Activated CD4-positive, alpha-beta T cell treated with anti-CD3 and anti-CD28 coated beads, Interleukin-2, amount 10 ng/mL, durations not matched to agents 7 days and 5 days (primary cell): Measurements from ENCODE around the gene OR2F2. TPM values are rescaled to one million over a fixed set of nuclear protein-coding genes. Genes with fewer than 3 reads are reported as not detected.

ENCODE experiments used
- CTCF ChIA-PET: fragments of 350-600 bp; sonication (Branson Sonifier 250); formaldehyde crosslinking; loops from one replicate; lab custom pipeline; 2021; ENCODE audit warnings: antibody characterized with exemption; lab: Charles Lee
- POLR2A ChIA-PET: fragments of 350-600 bp; sonication (Branson Sonifier 250); formaldehyde crosslinking; loops from one replicate; lab custom pipeline; 2021; ENCODE audit warnings: antibody characterized with exemption; lab: Charles Lee
- DNase-seq: peaks from one replicate; pipeline ENCODE4 v3.0.0-alpha.2; 2020
- H3K27ac Mint-ChIP-seq: one replicate; pipeline ENCODE4 v1.8.0; 2021; ENCODE audit warnings: mild to moderate bottlenecking, moderate library complexity, mixed read lengths
- H3K27me3 Mint-ChIP-seq: one replicate; pipeline ENCODE4 v1.8.0; 2021; ENCODE audit warnings: mixed read lengths
- H3K36me3 Mint-ChIP-seq: one replicate; pipeline ENCODE4 v1.8.0; 2021; ENCODE audit warnings: low read depth, mixed read lengths
- H3K4me1 Mint-ChIP-seq: one replicate; pipeline ENCODE4 v1.8.0; 2021; ENCODE audit warnings: mixed read lengths
- H3K4me3 Mint-ChIP-seq: one replicate; pipeline ENCODE4 v1.8.0; 2021; ENCODE audit warnings: mild to moderate bottlenecking, moderate library complexity, mixed read lengths
- H3K9me3 Mint-ChIP-seq: one replicate; pipeline ENCODE4 v1.8.0; 2021; ENCODE audit warnings: mixed read lengths
- total RNA-seq, 2 experiments: library from RNA; stranded (reverse); gene quantifications; one replicate each; pipeline ENCODE4 v1.2.3, GENCODE V29; 2021

OR2F2 gene
- total RNA-seq, 2 experiments from 2014 or later, result not detected

GRCh38 chr7:143929224-143929920, 5.7 kb upstream of the OR2F2 start:
- Mint-ChIP-seq H3K27ac (no peak overlapping the region), H3K4me1 (peaks cover 12% of the 10 kb centered on the region), H3K9me3 (no peaks in the 10 kb centered on the region), H3K27me3 (peaks cover 12% of the 10 kb centered on the region), H3K36me3 (no peaks in the 10 kb centered on the region), H3K4me3 (no peak overlapping the region)
- no peak for DNase-seq
- POLR2A ChIA-PET, result no interaction called here
- CTCF ChIA-PET, result interaction anchor here (0.6 kb wide), 2 partner anchors 10 to 1554 kb away, joined by 3 read pairs; no protein-coding TSS in a partner anchor

GRCh38 chr7:143931739-143932138, 3.3 kb upstream of the OR2F2 start:
- H3K4me1 Mint-ChIP-seq, result peaks cover 12% of the 10 kb centered on the region
- DNase-seq, result no peak
- no peaks in the 10 kb centered on the region for H3K9me3 Mint-ChIP-seq
- CTCF ChIA-PET, result interaction anchor here (0.7 kb wide), 1 partner anchor 88 kb away, joined by 3 read pairs; no protein-coding TSS in a partner anchor
- no peak overlapping the region for H3K27ac Mint-ChIP-seq
- peaks cover 8% of the 10 kb centered on the region for H3K27me3 Mint-ChIP-seq
- H3K4me3 Mint-ChIP-seq, result no peak overlapping the region
- H3K36me3 Mint-ChIP-seq, result no peaks in the 10 kb centered on the region
- POLR2A ChIA-PET, result interaction anchor here (0.6 kb wide), 1 partner anchor 420 kb away, joined by 8 read pairs; no protein-coding TSS in a partner anchor

- no peaks in the 10 kb centered on the region for H3K9me3 Mint-ChIP-seq
- no peaks in the 10 kb centered on the region for H3K27me3 Mint-ChIP-seq
- peaks cover 8% of the 10 kb centered on the region for H3K4me1 Mint-ChIP-seq
- POLR2A ChIA-PET, result no interaction called here
- no peak for DNase-seq
- CTCF ChIA-PET, result no interaction called here
- no peaks in the 10 kb centered on the region for H3K36me3 Mint-ChIP-seq
- no peak overlapping the region for H3K4me3 Mint-ChIP-seq
- no peak overlapping the region for H3K27ac Mint-ChIP-seq
These were observed 1.3 kb downstream of the OR2F2 start for GRCh38 chr7:143936087-143937009.

GRCh38 chr7:143938379-143939243, 3.6 kb downstream of the OR2F2 start:
- Mint-ChIP-seq H3K27me3 (peaks cover 7% of the 10 kb centered on the region), H3K9me3 (no peaks in the 10 kb centered on the region), H3K27ac (no peak overlapping the region), H3K4me1 (no peaks in the 10 kb centered on the region), H3K36me3 (no peaks in the 10 kb centered on the region), H3K4me3 (no peak overlapping the region)
- DNase-seq, result no peak
- ChIA-PET CTCF (no interaction called here), POLR2A (no interaction called here)

GRCh38 chr7:143945423-143945822, 10.4 kb downstream of the OR2F2 start:
- Mint-ChIP-seq H3K27ac (no peak overlapping the region), H3K9me3 (no peaks in the 10 kb centered on the region), H3K27me3 (peaks cover 35% of the 10 kb centered on the region), H3K4me1 (no peaks in the 10 kb centered on the region), H3K4me3 (no peak overlapping the region), H3K36me3 (no peaks in the 10 kb centered on the region)
- no peak for DNase-seq
- POLR2A ChIA-PET, result no interaction called here
- CTCF ChIA-PET, result no interaction called here

- H3K27me3 Mint-ChIP-seq, result peaks cover 31% of the 10 kb centered on the region
These were observed 12.1 kb downstream of the OR2F2 start for GRCh38 chr7:143947111-143947510.

GRCh38 chr7:143948733-143949132, 13.7 kb downstream of the OR2F2 start:
- POLR2A ChIA-PET, result no interaction called here
- no peak overlapping the region for H3K4me3 Mint-ChIP-seq
- no peak for DNase-seq
- CTCF ChIA-PET, result no interaction called here
- H3K36me3 Mint-ChIP-seq, result no peaks in the 10 kb centered on the region
- peaks cover 30% of the 10 kb centered on the region for H3K27me3 Mint-ChIP-seq
- H3K27ac Mint-ChIP-seq, result no peak overlapping the region
- H3K9me3 Mint-ChIP-seq, result no peaks in the 10 kb centered on the region
- H3K4me1 Mint-ChIP-seq, result no peaks in the 10 kb centered on the region

More at GRCh38 chr7:143947111-143947510, 12.1 kb downstream of the OR2F2 start:
- POLR2A ChIA-PET, result no interaction called here
- no peak for DNase-seq
- H3K27ac Mint-ChIP-seq, result no peak overlapping the region
- CTCF ChIA-PET, result interaction anchor here (0.5 kb wide), 1 partner anchor 1915 kb away, joined by 3 read pairs; no protein-coding TSS in a partner anchor
- H3K9me3 Mint-ChIP-seq, result no peaks in the 10 kb centered on the region
- H3K36me3 Mint-ChIP-seq, result no peaks in the 10 kb centered on the region
- no peaks in the 10 kb centered on the region for H3K4me1 Mint-ChIP-seq
- H3K4me3 Mint-ChIP-seq, result no peak overlapping the region

GRCh38 chr7:143953421-143953820, 18.4 kb downstream of the OR2F2 start:
- DNase-seq, result no peak
- no peak overlapping the region for H3K27ac Mint-ChIP-seq
- H3K4me3 Mint-ChIP-seq, result no peak overlapping the region
- ChIA-PET POLR2A (no interaction called here), CTCF (no interaction called here)
- H3K9me3 Mint-ChIP-seq, result no peaks in the 10 kb centered on the region
- peaks cover 19% of the 10 kb centered on the region for H3K27me3 Mint-ChIP-seq
- no peaks in the 10 kb centered on the region for H3K36me3 Mint-ChIP-seq
- H3K4me1 Mint-ChIP-seq, result no peaks in the 10 kb centered on the region

- H3K9me3 Mint-ChIP-seq, result no peaks in the 10 kb centered on the region
- CTCF ChIA-PET, result no interaction called here
- DNase-seq, result no peak
These were observed 19.1 kb downstream of the OR2F2 start for GRCh38 chr7:143954135-143954534.

GRCh38 chr7:143954544-143954943, 19.5 kb downstream of the OR2F2 start, which contains the start of gene OR2F1:
OR2F1 (plus strand) TSS chr7:143954844; CDS start chr7:143959971, 5,127 bp downstream.
- Mint-ChIP-seq H3K27me3 (peaks cover 12% of the 10 kb centered on the region), H3K4me3 (no peak within 1 kb of the TSS)

More at GRCh38 chr7:143954135-143954534, 19.1 kb downstream of the OR2F2 start:
- H3K4me3 Mint-ChIP-seq, result no peak overlapping the region
- no peak overlapping the region for H3K27ac Mint-ChIP-seq
- H3K4me1 Mint-ChIP-seq, result no peaks in the 10 kb centered on the region
- no peaks in the 10 kb centered on the region for H3K36me3 Mint-ChIP-seq
- H3K27me3 Mint-ChIP-seq, result peaks cover 14% of the 10 kb centered on the region
- POLR2A ChIA-PET, result no interaction called here

GRCh38 chr7:143958781-143959180, 23.7 kb downstream of the OR2F2 start:
- Mint-ChIP-seq H3K36me3 (no peaks in the 10 kb centered on the region), H3K27me3 (peaks cover 11% of the 10 kb centered on the region), H3K9me3 (no peaks in the 10 kb centered on the region), H3K4me3 (no peak overlapping the region), H3K4me1 (no peaks in the 10 kb centered on the region), H3K27ac (no peak overlapping the region)
- ChIA-PET CTCF (no interaction called here), POLR2A (no interaction called here)
- DNase-seq, result no peak

More at GRCh38 chr7:143954544-143954943, 19.5 kb downstream of the OR2F2 start, which contains the start of gene OR2F1:
- DNase-seq, result no peak
- no peaks in the 10 kb centered on the region for H3K9me3 Mint-ChIP-seq
- CTCF ChIA-PET, result no interaction called here
- H3K27ac Mint-ChIP-seq, result no peak within 1 kb of the TSS
- POLR2A ChIA-PET, result no interaction called here
- H3K36me3 Mint-ChIP-seq, result no peaks in the 10 kb centered on the region
- H3K4me1 Mint-ChIP-seq, result no peaks in the 10 kb centered on the region
